ENCODE results near the gene ALAD. TPM values are rescaled to one million over a fixed set of nuclear protein-coding genes. Genes with fewer than 3 reads are reported as not detected.

The ALAD gene
- total and polyA plus RNA-seq, 2 of the 13 experiments (the other 11 are each of a cell fraction or from before 2014, with no cell fraction given): 21.8 to 30.1 TPM

DNA sequence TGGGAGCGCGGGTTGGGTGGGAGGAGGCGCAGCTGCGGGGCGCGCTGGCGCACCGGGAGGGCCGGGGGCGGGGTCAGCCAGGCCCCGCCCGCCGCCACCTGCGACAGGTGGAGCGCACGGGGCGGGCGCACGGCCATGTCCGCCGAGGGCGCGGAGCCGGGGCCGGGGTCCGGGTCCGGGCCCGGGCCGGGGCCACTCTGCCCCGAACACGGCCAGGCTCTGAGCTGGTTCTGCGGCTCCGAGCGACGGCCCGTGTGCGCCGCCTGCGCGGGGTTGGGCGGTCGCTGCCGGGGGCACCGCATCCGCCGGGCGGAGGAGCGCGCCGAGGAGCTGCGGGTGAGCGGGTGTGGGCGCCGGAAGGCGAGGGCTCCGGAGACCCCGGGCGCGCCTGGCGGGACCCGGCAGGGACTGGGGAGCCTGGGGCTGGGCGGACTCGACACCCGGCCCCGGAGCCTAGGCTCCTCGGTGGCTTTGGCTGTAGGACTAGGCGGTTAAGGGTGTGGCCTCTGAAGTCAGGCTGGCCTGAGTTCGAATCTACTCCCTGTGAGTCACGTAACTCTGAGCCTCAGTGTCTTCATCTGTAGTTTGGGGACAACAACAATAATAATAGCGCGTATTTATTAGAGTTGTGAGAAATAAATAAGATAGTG, 51.5 kb downstream of the ALAD start, which contains the start of gene BSPRY (continued):
- TF ChIP-seq, protein P1, sequence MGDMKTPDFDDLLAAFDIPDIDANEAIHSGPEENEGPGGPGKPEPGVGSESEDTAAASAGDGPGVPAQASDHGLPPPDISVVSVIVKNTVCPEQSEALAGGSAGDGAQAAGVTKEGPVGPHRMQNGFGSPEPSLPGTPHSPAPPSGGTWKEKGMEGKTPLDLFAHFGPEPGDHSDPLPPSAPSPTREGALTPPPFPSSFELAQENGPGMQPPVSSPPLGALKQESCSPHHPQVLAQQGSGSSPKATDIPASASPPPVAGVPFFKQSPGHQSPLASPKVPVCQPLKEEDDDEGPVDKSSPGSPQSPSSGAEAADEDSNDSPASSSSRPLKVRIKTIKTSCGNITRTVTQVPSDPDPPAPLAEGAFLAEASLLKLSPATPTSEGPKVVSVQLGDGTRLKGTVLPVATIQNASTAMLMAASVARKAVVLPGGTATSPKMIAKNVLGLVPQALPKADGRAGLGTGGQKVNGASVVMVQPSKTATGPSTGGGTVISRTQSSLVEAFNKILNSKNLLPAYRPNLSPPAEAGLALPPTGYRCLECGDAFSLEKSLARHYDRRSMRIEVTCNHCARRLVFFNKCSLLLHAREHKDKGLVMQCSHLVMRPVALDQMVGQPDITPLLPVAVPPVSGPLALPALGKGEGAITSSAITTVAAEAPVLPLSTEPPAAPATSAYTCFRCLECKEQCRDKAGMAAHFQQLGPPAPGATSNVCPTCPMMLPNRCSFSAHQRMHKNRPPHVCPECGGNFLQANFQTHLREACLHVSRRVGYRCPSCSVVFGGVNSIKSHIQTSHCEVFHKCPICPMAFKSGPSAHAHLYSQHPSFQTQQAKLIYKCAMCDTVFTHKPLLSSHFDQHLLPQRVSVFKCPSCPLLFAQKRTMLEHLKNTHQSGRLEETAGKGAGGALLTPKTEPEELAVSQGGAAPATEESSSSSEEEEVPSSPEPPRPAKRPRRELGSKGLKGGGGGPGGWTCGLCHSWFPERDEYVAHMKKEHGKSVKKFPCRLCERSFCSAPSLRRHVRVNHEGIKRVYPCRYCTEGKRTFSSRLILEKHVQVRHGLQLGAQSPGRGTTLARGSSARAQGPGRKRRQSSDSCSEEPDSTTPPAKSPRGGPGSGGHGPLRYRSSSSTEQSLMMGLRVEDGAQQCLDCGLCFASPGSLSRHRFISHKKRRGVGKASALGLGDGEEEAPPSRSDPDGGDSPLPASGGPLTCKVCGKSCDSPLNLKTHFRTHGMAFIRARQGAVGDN (CRISPR knock-in tag; IDR thresholded peaks at IDR 0.05): peak; percentile 39; the same call in 1 of the 2 replicates

DNA sequence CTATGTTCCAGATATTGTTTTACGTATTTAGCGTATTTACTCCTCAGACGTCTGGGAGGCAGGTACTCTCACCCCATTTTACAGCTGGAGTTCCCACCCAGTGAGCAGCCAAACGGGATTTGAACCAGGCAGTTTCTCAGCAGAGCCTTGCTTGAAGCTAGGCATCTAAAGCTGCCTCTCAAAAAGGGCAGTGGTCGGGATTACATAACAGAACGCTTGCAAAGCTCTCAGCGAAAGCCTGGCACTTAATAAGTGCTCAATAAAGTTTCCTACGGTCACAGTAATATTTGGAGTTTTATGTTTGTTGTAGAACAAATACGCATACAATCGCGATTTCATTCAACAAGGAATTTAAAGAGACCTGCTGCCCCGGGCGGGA, 52.0 kb downstream of the ALAD start:
- CTCF ChIA-PET (ENCODE audit: low intra/inter-chr PET ratio, low total read pairs): no interaction called here
- BruUV-seq (replicated peaks): no TSS peak
- DNase-seq (ENCODE audit: low spot score) (no peak), ATAC-seq (no peak), FAIRE-seq (no peak)
- POLR2A ChIA-PET: interaction anchor here (2.7 to 2.9 kb wide), 2 partner anchors 9 to 74 kb away, joined by 9 to 14 read pairs; partner anchors contain the start of genes CDC26, PRPF4 and WDR31
- H3K4me2 ChIP-seq (ENCODE audit: low read depth, low read length): peak overlapping the region; percentile 87
- 27% methylated on average over 8 of the region's 13 CpGs for WGBS (ENCODE audit: low lambda C conversion rate)
- H2AFZ ChIP-seq (ENCODE audit: low read length): no peak overlapping the region
- no peaks in the 10 kb centered on the region for H4K20me1 ChIP-seq (ENCODE audit: insufficient read depth, low read length)
- H3K36me3 ChIP-seq (replicated peaks in 1 of 2; ENCODE audit: control insufficient read depth in 1 of 2, insufficient read depth in 2 of 2, low read length in 2 of 2): no peaks in the 10 kb centered on the region
- in situ Hi-C loops (cut with HindIII; ENCODE audit: extremely low pct_ligation_motif_present, low pct_unique_long_range_greater_than_20kb): no loop called here
- intact Hi-C loops (cut with micrococcal nuclease; ENCODE audit: unreplicated experiment): loop anchor here (5.0 kb wide), 1 partner anchor 37 kb away; no protein-coding TSS in a partner anchor
- no peak overlapping the region for H3K27ac ChIP-seq (ENCODE audit: extremely low read length, insufficient read depth, low read length)
- H3K9ac ChIP-seq (ENCODE audit: insufficient read depth, low read depth, low read length): no peak overlapping the region
- H3K9me3 ChIP-seq (ENCODE audit: low read length): no peaks in the 10 kb centered on the region
- no peak for TF ChIP-seq SP5 (CRISPR knock-in tag; IDR thresholded peaks at IDR 0.05; ENCODE audit: borderline replicate concordance, low read depth)
- TF ChIP-seq ZMYM3 (CRISPR knock-in tag; IDR thresholded peaks at IDR 0.05): peak; percentile 51; the same call in 1 of the 2 replicates
- peak; percentile 24; the same call in 1 of the 2 replicates for TF ChIP-seq EZH2 (conservative IDR thresholded peaks at IDR 0.05; ENCODE audit: low read depth, low read length)
- no peaks in the 10 kb centered on the region for H3K79me2 ChIP-seq (ENCODE audit: insufficient read depth, low read length)
- peak overlapping the region in 2 of 3 experiments; percentile 19 to 73; a peak in 2 of 6 replicates for H3K4me3 ChIP-seq (replicated peaks in 1 of 3; ENCODE audit: insufficient read depth in 1 of 3, low read depth in 2 of 3, low read length in 3 of 3)
- H3K4me1 ChIP-seq (ENCODE audit: insufficient read depth, low read length): peaks cover 46% of the 10 kb centered on the region
- peaks cover 0 to 32% of the 10 kb centered on the region in 2 experiments; a peak in 3 of 5 replicates for H3K27me3 ChIP-seq (ENCODE audit: control insufficient read depth in 1 of 2, insufficient read depth in 2 of 2, low read length in 2 of 2)

Data from HepG2 (cell line).